HG03457 (cell line): ENCODE measurements around the gene P2RX2.

Experiments used
- ATAC-seq: cut with Tn5 transposase; IDR thresholded peaks from one replicate; pipeline ENCODE4 v1.9.1; 2021; ENCODE audit warnings: moderate number of reproducible peaks; ENCODE audit not compliant: unreplicated experiment

P2RX2 gene

DNA sequence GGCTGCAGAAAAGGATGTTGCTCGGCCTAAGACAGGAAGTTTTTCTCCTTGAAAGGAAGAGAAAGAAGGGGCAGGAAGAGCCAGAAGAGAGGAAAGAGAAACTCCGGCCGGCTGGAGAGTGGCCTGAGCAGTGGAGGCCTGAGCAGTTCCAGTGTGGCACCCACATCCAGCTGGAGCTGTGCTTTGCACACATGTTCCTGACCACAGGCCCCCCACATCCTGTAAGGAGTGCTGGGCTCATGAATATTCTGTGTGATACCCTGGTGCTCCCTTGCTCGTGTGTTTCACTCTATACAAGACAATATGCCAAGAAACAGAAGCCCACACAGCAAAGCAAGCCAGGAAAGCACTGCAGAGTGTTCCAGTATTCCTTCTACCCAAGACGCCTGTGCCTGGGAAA is 41.5 kb downstream of the P2RX2 start:
- ATAC-seq: no peak

DNA sequence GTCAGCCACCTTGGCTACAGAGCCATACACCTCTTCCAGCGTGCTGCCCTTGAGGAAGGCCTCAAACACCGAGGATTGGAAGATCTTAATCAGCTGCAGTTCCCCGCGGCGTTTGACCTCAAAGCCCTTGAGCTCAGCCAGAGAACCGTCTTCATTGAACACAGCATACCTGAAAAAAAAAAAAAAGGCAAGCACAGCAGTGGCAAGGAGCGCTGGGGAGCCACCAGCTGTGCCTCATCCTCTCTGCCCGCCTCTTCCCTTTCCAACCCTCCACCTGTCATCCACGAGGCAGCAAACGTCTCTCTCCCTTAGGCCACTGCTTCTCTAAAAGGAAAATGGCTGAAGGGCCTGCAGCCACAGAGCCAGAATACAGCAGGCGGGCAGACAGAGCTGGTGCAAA is 42.4 kb downstream of the P2RX2 start:
- ATAC-seq: no peak

DNA sequence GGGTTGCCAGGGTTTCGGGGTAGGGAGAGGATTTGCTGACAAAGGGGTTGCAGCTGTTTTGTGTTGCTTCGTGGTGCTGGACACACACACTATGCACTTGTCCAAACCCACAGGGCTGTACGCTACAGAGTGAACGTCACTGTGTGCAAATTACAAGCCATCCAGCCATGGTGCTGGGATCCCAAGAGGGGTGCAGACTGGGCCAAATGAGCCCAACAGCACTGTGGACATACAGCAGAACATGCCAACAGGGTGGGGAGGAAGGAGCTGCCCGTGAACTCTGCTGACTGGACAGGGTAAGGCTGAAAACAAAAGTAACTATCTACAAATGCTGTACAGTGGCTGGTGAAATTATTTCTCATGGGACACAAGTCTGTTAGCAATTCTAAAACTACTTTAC is 43.4 kb downstream of the P2RX2 start:
- no peak for ATAC-seq

DNA sequence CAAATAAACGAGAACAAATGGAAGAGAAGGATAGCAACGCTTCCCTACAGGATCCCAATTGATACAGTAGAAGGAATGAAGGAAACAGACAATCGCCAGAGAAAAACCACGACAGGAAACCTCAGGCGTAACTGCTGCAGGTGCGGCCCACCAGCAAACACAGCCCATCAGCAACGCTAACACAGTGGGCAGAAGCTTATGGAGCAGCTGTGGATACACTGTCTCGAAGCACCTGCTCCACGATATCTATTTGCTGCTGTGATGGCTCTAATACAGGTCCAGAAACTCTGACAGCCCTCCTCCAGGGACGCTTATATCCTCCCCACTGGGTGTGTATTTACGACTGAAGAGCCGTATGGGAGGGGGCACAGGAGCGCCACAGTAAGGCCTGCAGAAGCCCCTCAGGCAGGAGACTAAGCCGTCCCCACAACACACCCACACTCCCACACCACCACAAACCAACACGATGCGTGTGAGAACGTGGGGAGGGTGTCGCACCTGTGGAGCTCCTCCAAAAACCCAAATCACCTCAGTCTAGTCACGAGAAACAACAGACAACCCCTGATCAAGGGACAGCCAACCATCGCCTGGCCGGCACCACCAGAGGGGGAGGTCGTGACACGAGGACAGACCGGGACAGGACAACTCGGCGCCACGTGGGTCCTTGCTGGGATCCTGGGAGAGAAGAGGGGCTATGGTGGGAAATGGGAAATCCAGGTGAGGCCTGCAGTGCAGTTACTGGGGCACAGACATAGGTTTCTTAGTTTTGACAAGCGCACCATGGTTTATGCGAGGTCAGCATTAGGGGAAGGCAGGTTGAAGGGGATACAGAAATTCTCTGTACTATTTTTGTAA is 44.6 kb downstream of the P2RX2 start:
- ATAC-seq: no peak

DNA sequence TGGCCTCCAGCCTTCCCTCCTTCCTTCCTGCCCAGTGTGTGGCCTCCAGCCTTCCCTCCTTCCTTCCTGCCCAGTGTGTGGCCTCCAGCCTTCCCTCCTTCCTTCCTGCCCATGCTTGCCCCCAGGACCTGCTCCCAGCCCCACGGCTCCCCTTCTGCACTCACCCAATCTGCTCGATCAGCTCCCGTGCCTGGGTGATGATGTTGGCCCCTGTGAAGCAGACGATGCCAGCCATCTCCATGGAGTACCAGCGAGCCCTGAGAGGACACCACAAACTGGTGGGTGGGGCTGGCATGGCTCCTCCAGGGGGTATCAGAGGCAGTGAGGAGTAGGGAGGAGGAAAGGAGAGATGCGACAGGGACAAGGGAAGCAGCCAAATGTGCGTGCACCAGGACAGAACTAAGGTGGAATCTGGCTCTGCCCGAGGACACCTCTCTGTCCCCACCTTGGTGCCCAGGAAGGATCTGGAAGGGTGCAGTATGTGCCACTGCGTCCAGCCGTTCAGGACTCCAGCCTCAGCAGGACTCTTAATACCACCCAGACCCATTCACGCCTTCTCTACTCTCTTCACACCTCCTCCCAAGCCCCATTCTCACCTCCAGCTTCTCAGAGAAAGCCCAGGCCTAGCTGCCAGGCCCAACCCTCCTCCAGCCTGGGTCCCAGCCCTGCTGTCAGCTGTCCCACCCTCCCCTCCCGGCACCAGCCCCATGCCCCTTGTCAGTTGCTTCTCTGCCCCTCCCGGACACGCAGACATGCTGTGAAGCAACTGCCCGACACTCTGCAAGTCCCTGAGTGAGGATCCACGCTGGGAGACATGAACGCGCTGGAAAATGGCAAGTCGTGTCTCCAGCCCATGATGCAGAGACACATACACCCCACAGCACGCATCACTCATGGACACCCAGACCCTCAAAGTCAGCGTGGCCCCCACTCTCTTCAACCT is 45.9 kb downstream of the P2RX2 start:
- ATAC-seq: no peak

DNA sequence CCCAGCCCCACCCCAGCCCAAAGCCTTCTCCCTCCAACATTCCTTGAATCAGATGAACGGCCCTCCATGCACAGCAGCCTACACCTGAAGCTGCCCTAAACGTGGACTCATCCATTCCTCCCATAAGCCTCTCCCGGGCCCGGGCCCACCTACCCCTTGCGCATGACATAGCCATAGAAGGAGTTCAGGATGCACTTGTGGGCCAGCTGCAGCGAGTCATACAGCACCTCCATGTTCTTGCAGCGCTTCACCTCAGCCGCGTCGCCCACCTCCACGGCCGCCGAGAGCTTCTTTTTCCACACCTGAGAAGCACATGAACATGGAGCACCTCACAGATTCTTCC is 46.5 kb downstream of the P2RX2 start:
- no peak for ATAC-seq

DNA sequence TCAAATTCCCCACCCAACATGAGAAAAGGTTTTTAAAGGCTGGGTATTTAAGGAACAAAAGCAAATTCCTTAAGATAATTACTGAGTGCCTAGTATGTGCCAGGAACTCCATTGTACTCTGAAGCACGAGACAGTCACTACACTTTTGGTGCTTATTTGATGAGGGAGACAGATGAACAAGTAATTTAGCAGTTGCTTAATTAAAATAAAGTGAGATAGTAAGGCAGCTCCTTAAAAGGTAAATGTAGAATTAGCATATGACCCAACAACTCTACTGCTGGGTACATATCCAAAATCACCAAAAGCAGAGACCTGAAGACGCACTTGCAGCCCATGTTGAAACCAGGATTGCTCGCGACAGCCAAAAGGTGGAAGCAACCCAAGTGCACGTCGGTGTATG is 47.2 kb downstream of the P2RX2 start:
- no peak for ATAC-seq

DNA sequence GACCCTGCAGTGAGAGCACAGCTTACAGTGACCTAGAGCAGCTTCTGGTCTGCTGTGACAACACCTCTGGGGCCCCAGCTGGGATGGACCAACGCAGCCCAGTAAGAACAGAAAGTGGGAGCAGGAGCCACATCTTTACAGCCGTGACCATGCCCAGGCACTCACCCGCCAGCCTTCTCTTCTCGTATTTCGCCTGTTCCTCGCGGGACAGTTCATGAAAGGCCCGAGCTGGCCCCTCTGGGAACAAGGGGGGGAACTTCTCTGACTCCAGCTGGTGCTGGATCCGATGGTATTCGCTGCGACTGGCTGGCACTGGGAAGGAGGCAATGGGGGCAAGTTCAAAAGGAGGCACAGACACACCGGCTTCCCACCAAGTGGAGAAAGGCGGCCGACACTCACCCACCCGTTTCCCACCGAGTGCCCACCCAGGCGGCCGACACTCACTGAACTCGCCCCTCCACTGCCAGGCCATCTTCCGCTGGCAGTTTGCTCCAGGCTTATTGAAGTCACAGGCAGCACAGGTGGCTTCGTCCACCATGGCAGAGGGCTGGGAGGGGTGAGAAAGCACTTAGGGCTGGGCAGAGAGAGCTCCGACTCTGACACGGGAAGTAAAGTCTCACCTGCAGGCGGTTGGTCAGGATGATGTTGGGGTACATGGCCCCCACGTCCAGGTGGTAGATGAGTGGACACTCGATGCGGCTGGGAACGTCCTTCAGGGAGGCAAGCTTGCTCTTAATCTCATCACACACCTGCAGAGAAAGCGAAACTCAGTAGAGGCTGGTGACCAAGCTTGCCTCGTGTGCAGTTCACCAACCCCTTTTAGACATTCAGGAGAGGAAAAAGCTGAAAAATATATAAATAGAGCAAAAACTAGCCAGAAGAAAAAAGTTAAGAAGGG is 49.9 kb downstream of the P2RX2 start:
- ATAC-seq: no peak

DNA sequence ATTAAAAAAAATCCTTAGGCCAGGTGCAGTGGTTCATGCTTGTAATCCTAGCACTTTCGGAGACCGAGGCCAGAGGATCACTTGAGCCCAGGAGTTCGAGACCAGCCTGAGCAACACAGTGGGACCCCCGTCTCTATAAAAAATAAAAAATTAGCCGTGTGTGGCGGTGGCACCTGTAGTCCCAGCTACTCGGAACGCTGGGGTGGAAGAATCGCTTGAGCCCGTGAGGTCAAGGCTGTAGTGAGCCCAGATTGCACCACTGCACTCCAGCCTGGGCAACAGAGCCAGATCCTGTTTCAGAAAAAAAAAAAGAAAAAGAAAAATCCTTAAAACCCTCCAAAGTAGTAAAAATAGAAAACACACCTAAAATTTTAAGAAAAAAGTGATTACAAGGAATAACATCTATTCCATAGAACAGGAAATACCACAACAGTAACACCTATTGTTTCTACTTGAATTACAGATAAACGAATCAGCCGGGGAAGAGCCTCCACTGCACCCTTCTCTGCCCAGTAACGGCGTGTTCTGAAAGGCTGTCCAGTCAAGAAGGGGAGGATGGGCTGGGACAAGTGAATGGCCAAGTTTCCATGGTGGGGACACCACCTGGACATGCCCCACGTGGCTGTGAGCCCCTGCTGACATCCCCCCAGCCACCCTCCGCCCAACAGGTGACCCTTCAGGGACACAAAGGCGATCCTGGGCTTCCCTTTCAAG is 50.7 kb downstream of the P2RX2 start:
- ATAC-seq: no peak
